Inflammatory macrophage treated with lipopolysaccharide for 1 hour (primary cell): ENCODE measurements around the gene NOXO1.

ENCODE experiments used
- DNase-seq, 2 donors: peaks; one replicate each; pipeline ENCODE4 v3.0.0-alpha.2; 2020 to 2022

NOXO1 gene

DNA sequence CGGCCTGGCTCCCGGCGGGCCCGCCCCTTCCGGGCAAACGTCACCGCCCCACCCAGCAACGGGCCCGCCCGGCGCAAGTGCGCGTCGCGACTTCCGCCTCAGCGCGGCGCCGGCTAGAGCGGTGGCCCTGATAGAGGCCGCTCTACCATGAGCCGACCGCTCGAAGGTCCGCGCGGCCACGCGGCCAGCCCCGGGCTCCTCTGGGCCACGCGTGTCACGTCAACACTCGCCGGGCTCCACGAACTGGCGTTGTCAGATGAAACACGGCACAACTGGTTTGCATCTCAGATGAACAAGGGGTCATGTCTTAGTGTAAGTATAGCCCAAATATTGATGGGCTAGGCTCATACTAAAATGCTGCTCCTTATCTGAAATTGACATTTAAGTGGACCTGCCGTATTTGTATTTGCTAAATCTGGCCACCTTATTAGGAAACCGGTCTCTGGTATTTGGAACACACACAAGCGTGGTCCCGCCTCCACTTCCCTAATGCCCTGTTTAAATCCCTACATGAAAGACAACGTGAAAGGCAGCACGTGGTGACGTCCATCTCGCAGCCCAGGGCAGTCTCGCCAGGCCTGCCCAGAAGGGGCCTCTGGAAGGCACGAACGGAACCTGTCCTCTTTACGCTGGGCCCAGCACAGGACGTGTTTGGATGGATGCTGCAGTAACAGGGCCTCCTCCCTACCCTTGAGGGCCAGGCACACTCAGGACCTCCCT is 28.7 kb upstream of the NOXO1 start, which contains the start of gene ZNF598:
TSS of gene ZNF598 (minus strand) at position 31 of the 720 bp plus-strand sequence.
- DNase-seq: peak; percentile 80 to 87

DNA sequence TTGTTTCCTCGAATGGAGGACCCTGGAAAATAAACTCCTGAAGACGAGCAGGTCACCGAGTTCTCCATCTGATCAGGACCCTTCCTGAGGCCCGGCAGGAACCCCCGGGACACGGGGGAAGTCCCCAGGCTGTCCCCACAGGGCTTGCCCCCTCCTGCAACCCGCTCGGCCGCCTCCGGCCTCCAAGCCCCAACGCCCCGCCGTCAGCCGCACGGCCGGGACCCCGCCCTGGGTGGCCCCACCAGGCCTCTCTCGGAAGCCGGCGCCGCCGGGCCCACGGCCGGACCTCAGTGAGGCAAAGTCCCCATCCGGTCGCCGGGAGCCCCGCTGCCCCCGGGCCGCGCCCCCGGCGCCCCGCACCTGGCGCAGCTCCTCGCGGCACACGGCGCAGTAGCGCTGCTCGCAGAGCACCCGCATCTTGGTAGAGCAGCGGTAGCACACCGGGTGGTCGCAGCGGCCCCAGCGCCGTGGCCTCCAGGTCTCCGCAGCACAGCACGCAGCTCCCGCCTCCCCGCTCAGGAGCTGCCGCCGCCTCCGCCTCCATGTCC is 28.0 kb upstream of the NOXO1 start:
- DNase-seq: peak; percentile 29 to 35

- DNase-seq: peak; percentile 28 to 36
Measured at GRCh38 chr16:2008631-2009163, 27.4 kb upstream of the NOXO1 start.

GRCh38 chr16:2008009-2008526 is 26.8 kb upstream of the NOXO1 start:
- no peak for DNase-seq

DNA sequence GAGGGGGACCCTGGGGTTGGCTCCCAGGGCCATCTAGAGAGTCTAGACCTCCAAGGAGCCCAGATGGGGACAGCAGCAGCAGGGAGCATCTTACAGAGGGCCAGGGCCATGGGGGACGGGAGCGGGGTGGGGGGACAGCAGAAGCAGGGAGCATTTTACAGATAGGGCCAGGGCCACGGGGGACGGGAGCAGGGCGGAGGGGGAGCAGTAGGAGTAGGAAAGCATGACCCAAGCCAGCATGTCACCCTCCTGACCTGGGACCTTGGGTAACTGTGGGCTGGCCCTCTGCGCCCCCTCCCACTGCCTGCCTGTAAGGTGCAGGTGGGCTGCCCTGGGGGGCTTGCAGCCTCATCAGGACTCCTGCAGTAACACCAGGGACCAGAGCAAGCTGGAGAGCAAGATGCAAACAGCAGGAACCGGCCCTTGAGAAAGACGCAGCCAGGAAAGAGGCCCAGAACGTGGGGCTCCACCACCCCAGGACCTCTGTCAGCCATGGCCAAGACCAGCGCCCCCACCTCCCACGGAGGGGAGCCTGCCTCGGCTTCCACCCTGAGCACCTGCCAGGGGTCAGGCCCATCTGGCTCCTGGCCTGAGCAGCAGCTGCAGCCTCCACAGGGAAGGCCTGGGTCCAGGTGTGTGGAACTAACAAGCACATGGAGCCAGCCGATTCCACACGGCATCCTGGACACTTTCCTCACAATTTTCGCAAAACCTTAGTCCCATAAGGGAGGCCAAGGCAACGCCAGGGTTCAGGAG is 26.0 kb upstream of the NOXO1 start:
- DNase-seq: no peak

GRCh38 chr16:2006317-2006716 is 25.0 kb upstream of the NOXO1 start:
- DNase-seq: no peak

DNA sequence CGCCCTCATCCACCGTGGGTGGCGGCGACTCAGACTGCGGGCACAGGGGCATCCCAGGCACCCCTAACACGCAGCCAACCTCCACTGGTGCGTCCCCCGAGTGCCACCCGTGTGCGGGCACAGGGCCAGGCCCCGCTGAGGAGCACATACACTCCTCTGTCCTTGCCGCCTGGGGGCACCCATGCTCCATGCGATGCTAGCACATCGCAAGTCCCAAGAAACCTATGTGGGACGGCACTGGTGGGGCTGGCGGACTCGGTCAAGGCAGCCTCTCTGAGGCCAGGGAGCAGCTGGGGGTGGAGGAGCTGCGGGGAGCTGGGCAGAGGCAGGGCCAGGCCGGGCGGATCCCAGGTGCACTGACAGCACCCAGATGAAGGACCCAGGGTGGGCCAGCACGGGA is 24.4 kb upstream of the NOXO1 start:
- DNase-seq: peak; percentile 55 to 58

- DNase-seq: peak; percentile 53 to 66
Measured at GRCh38 chr16:2004795-2005517, 23.7 kb upstream of the NOXO1 start.

DNA sequence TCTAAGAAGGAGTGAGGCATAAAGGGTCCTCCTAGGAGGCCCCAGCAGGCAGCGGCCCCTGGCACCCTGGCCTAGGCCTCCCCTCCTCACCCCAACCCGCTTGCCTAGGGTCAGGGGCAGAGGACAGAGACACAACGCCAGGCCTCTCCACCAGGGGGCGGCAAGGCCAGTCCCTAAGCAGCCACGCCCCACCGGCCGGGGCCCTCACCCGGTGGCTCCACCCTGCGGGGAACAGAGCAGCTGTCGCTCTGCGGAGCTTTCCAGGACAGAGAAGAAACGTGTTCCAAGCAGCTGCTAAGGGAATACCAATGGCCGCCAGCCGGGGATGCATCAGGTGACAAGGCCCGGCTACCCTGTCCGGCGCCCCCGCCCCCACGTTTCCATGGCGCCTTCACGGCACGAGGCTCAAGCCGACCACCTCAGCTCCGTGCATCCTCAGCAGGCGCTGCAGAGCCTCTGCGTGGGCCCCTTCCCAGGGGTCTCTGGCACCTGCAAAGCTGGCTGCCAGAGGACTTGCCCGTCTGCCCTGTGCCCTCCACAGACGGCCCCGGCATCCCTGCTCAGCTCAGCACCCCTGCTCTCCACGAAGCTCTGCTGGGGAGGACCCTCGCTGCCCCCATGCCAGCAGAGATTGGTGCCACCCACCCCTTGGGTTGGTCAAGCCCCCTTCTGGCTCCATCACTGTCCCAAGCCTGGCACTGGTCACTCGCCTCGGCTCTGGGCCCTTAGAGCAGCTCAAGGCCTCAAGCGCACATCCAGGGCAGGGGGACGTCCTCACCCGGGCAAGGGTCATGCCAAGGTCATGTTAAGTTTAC is 22.8 kb upstream of the NOXO1 start:
- peak; percentile 84 to 94 for DNase-seq

DNA sequence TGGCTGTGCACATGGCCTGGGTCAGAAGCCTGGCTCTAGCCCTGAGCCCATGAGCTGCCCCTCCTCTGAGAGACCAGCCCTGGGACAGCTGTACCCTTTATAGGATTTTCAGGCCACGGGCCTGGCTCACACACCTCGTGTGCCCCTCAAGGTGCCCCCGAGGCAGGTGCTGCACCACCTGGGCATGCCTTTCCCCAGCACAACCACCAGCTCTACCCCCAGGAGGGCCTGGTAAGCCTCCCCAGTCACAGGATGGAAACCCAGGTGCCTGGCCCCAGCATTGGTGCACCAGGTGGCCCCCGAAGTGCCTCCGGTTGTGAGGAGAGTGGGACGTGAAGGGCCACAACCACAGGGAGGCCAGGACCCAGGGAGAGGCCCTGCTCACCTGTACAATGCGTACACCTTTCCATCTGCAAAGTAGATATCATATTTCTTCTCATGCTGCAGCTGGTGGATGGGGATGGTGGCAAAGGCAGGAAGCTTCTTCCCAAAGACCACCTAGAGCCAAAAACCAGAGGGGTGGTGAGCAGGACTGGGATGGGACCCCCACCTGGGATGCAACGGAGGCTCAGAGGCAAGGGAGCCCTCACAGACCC is 22.1 kb upstream of the NOXO1 start:
- no peak for DNase-seq

GRCh38 chr16:2002406-2003230 is 21.3 kb upstream of the NOXO1 start:
- DNase-seq: no peak

DNA sequence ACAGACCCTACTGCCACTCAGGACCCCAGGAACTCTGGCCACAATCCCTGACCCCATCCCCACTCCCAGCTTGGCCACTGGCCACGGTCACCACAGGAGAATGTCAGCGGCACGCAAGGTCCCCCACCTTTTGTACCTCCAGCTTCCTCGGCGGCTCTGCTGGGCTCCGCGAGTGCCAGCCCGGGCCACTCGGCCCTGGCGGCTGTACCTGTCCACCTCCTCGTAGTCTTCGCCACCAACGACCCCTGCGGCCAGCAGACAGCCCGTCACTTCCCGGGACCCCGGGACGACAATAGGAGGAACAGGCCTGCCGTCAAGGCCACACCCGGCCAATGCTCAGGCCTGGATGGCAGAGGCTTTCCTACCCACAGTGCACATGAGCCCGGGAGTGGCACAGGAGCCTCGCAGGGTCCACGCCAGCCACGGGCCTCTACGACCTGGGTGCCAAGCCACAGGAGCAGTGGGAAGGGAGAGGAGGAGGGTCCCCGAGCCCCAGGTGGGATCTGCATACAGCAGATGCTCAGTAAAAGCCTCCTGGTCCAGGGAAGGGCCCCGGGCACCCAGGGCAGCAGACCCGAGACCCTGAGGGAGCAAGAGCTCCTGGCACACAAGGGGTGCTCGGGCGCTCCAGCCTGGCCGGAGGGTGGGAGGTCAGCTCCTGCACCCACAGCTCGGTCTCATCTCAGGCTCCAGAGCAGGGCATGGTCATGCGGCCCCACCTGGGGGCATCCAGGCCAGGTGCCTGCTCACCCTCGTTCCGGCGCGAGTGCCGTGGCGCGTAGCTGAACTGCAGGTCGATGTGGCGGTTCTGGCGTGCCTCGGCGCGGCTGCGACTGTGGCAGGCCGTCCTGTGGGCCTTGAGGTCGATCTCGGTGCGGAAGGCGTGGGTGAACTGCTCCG is 20.4 kb upstream of the NOXO1 start:
- DNase-seq: no peak

GRCh38 chr16:2001035-2001434 is 19.8 kb upstream of the NOXO1 start:
- no peak for DNase-seq

DNA sequence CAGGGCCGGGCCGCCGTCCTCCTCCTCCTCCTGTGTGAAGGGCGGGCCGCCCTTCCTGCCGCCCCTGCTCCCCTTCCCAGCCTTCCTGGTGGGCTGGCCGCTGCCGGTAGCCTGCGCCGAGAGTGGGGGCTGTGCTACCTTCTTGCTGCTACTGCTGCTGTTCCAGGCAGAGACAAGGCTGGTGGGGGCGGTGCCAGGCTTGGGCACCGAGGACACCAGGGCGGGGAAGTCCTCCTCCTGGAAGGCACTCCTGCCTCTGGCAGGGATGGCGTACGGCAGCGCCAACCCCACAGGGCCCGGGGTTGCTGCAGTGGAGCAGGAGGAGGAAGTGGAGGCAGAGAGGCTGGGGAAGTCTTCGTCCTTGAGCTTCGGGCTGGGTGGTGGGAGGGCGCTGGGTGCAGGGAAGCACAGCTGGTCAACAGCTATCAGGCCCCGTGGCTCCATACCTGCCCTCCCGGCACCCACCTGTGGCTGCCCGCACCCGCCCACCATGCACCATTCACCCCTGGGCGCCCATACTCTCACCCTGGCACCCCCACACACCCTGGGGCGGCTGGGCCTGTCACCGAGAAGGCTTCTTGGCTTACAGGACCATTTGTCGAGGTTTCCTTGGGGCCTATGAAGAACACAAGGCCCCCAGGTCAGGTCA is 18.7 kb upstream of the NOXO1 start:
- no peak for DNase-seq

GRCh38 chr16:1998852-1999801 is 17.9 kb upstream of the NOXO1 start:
- DNase-seq: no peak

DNA sequence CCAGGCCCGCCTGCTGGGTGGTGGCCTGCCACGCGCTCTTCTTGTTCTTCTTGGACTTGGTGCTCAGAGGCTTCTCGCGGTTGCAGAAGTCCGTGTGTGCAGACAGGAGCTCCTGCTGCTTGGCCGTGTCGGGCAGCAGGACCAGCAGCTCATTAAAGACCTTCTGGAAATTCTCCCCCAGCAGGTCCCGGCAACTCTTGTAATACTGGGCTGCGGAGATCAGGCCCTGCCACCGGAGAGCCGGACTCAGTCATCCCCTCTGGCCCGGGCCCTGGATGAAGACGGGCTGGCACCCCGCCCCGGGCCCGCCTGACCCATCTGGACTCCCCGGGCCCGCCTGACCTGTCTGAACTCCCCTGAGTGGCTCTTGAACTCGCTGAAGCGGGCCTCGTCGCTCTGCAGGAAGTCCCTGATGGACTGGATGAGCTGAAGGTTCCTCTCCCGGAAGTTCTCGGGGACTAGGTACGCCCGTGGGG is 17.1 kb upstream of the NOXO1 start:
- no peak for DNase-seq
